Measurements from ENCODE around the gene SEC14L6.

DNA sequence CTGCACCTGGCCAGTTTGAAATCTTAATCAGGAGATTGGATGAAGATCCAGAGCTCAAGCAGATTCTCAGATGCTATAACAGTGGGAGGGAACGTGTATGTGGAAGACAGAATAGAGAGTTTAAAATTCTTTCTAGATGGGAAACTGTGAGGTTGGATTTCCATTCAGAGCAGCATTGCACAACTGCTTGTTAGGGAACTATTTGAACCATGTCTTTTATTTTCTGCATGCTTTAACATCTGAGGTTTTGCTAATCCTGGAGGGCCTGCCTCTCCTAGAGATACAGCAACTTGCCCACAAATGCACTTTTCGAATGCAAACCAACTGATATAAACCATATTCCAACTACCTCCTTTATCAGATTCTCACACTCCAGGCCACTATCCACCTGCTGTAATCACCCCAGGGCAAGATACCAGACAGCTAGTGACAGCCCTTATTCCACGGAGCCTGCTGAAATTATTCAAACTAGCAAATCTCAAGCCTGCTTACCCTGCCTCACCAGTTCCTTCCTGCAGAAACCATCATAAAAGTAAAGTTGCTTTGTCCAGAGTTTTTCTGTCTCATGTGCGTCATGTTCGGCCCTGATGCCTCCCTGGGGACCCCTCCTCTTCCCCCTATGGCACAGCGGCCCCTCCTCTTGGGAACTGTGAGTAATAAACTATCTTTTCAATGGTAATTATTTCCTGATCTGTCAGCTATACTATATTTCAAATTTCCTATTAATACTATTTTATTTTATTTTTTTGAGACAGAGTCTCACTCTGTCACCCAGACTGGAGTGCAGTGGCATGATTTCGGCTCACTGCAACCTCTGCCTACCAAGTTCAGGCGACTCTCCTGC lies 22.7 kb downstream of the SEC14L6 start:
- TF ChIP-seq, protein P1, sequence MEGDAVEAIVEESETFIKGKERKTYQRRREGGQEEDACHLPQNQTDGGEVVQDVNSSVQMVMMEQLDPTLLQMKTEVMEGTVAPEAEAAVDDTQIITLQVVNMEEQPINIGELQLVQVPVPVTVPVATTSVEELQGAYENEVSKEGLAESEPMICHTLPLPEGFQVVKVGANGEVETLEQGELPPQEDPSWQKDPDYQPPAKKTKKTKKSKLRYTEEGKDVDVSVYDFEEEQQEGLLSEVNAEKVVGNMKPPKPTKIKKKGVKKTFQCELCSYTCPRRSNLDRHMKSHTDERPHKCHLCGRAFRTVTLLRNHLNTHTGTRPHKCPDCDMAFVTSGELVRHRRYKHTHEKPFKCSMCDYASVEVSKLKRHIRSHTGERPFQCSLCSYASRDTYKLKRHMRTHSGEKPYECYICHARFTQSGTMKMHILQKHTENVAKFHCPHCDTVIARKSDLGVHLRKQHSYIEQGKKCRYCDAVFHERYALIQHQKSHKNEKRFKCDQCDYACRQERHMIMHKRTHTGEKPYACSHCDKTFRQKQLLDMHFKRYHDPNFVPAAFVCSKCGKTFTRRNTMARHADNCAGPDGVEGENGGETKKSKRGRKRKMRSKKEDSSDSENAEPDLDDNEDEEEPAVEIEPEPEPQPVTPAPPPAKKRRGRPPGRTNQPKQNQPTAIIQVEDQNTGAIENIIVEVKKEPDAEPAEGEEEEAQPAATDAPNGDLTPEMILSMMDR (IDR thresholded peaks at IDR 0.05): no peak
- no peak for TF ChIP-seq POLR2A (IDR thresholded peaks at IDR 0.05)

All from thyroid gland (tissue), 4 donors.